NCI-H2196 (cell line): Measurements from ENCODE around the gene ELMO1.
"Not testable (repeated sequence)": the region's sequence is repeated elsewhere in the genome, so short reads cannot be mapped to it uniquely, and the experiment has no call there.

Experiments
- DNase-seq: peaks from one replicate; lab custom pipeline; 2025; ENCODE audit not compliant: unreplicated experiment; lab: John Stamatoyannopoulos, UW

Gene ELMO1

DNA sequence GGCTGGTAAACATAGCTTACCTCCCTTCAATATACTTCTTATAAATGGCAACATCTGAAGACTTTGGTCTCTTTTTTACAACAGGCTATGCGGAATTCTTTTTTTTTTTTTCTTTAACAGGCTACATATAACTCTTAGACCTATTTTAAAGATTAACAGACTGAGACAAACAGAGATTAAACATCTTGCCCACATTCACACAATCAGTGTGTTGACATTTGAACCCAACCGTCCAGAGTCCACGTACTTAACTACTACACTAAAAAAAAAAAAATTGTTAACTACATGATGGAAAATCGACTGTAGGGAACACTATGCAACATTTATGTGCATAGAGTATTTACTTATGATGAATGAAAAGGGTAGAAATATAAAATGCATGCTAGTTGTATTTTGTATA, 298.5 kb downstream of the ELMO1 start:
- no peak for DNase-seq

DNA sequence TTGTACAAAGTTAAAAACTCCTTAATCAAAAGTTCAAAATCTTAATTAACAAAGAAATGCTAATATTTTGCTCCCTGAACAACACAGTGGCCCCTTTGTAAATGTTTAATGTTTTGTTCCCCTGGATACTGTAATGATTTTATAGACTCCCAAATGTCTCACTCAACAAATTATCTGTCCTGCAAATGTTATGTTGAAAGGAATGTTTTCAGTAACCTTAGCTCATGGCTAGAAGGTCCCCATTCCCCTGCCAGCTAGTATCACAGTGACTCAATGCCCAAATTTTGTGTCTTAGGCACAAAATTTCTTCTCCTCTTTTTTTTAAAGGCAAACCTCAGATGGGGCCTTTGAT, 298.9 kb downstream of the ELMO1 start:
- DNase-seq: no peak

DNA sequence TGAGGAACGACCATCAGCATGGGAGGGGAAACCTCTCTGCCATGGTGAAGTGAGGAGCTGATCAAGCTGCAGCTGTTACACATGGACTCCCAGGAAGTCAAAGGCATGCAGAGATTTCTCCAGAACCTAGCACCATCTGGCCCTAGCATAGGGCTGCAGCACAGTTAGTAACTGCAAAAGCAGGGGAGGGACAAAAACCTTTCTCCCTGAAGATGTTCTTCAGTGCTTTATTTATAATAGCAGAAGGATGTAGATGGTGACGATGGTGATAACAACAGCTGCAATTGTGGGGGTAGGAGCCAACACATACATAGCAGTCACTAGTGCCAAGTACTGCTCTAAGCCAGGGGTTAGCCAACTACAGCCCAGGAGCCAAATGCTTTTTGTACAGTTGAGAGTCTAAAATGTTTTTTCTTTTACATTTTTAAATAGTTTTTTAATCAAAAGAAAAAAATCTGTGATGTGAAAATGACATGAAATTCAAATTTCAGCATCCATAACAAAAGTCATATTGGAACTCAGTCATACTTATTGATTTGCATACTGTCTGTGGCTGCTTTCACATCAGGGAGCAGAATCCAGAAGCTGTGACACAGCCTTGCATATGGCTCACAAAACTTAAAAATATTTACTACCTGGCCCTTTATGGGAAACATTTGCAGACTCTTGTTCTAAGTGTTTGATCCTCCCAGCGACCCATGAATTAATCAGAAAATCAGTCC, 299.5 kb downstream of the ELMO1 start:
- no peak for DNase-seq

DNA sequence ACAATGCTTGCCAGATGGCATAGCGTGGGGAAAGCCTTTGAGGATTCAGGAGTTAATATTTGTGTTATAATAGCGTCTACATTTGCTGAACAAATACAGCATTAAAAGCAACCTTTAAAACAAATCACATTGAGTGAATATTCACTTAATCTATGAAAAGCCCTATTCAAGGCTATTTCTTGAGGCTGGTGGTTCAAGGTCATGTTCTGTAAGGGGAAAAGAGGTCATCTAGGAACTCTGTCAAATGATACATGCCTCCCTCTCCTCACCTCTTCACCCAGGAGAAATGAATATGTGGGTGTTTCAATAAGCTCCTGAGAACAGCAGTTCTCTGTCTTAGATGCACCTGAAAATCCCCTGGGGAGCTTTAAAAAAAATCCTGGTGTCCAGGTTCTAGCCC, 303.0 kb downstream of the ELMO1 start:
- DNase-seq: no peak

DNA sequence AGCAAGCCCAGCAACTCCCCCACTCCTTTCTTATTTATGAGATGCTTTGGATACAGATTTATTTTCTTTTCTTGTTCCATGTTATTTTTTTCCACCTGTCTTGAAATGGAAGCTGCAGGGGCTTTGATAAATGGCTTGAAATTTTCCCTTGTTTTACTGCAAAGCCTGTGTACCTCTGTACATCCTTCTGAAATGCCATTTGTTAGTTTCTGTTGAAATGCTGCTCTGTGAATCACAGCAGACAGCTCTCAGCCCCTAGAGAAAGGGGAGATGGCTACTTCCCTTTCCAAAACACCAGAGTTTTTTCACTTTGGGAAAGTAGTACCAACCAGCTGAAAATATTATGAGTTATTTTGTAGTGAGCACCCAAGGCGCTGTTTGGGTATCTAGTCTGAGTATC, 304.2 kb downstream of the ELMO1 start:
- DNase-seq: no peak

DNA sequence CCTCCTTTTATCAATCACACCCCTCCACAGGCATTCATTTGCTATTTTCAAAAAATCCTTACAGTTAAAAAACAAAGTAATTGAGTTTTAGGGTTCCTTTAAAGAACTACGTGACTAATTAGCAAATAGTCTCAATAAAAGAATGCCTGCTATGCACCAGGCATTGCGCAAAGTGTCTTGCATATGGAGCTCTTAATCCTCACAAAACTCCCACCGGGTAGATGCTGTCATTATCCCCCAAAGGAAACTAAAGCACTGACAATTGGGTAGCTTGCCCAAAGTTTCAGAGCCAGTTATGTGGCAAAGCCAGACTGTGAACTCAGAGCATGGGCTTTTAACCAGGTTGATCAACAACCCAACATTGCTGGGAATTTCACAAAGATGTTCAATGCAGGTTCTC, 305.7 kb downstream of the ELMO1 start:
- no peak for DNase-seq

DNA sequence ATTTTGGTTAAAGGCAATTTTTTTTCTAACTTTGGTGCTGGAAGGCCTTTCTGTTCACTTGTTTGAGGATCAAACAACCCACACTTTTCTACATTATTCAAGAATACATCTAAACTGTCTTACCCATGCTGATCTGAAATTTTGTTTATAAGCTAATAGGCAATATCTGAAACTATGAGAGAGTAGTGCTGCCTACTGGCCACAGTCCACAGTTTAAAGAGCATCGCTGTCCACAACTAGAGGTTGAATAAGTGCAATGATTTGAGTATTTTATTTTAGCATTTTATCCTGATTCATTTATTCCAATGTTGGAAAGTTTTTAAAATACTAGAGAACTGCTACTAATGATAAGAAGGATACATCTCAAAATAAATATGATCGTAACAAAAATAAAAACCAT, 306.9 kb downstream of the ELMO1 start:
- DNase-seq: no peak

DNA sequence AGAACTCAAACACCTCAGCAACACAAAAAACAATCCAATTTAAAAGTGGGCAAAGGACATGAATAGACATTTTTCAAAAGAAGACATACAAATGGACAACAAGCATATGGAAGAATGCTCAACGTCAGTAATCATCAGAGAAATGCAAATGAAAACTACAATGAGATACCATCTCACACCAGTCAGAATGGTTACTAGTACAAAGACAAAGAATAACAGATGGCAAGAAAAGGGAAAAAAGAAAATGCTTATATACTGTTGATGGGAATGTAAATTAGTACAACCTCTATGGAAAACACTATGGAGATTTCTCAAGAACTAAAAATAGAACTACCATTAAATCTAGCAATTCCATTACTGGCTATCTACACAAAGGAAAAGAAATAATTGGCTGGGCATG, 314.8 kb downstream of the ELMO1 start:
- DNase-seq: not testable (repeated sequence)

DNA sequence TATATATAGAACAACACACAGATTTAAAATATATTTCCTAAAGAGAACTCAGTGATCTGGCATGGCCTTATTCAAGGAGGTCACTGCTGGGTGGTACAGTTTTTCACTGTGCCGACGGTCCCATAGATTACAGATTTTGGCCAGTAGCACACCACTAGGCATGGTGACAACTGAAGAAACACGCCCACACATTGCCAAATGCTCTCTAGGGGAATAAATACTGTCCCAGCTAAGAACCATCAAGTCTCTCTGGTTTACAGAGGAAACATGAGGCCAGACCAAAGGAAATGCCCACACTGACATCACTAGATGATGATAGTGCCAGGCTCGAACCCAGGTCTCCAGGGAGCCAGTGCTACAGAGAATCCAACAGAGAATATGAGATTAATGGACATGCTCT, 316.8 kb downstream of the ELMO1 start:
- no peak for DNase-seq

DNA sequence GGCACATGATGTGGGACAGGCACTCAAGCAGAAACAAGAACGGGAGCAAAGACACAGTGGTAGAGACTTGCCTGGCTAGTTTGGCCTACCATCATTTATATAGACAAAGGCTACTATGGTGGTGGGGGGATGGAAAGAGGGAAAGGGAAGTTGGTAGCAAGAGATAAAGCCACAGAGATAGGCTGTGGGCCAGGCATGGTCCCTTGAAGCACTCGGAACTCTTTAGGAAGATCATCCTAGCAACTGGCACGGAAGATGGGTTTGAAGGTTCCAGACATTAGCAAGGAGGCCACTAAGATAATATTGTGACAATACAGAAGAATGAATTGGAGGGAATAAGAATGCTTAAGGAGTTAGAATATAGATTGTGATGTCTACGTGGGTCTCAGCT, 319.6 kb downstream of the ELMO1 start:
- DNase-seq: no peak

DNA sequence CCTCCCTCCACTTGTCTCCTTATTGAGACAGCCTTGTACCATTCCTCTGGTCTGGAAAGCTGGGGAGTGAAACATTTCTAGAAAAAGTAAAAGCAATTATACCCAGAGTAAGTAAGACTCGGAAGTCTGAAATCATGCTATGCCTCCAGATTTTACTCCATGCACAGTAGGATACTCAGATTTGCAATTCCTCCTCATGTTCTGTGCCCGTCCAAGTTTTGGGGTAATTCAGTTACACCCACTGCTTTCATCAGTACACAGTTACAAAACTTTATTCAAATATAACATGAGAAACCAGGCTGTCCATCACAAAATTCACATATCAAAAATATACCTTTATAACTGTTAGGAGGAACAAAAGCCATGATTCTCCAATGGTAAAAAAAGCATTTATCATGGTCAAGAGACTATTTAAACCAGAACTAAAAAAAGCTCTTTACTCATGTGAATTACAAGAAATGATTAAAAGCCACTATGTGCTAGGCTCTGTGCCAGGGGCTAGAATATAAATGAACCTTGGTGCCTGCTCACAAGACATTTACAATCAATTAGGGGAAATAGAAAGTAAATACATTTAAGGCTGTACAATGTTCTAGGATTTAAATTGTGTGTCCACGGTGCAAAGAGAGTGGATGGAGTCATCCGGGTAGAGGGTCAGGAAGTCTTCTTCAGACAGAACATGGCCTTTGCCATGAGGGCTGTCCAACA, 320.2 kb downstream of the ELMO1 start:
- DNase-seq: no peak

DNA sequence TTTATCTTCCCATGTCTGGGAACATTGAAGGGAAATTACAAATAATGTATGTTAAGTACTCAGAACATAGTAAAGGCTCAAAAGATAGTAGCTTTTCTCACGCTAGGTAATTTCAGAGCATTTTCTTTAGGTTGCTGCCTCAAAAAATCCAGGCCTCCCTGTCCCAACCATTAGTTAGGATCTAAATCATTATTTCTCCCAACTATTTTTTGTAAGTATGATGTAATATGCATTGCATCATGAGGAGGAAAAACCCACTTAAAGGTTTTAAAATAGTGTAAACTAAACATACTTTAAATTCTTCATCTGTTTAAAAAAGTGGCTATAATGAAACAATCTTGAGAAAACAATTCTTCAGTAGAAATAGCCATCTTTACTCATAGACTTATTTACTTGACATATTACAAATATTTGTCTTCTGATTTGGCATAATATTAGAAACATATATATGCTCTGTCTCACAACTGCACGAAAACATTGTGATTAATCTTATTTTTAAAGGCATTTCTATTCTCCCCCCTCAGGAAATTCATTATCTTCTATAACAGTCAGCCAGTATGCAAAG, 329.3 kb downstream of the ELMO1 start:
- no peak for DNase-seq

DNA sequence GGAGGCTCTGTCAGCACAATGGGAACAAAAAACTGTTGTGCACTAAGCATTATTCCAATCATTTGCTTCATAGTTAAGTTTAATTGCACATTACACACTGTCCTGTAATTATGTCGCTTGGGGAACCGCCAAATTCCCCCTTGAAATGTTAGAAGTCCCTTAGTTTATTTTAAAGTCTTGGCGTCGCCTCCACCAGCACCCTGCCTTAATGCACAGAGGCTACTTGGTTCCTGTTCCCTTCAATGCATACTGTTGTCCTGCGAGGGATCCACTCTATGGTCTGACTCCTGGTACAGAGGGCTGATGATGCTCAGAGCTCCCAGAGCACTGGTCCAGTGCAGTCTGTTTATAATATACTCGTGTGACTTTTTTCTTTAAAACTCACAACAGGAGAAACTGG, 330.7 kb downstream of the ELMO1 start:
- DNase-seq: no peak

DNA sequence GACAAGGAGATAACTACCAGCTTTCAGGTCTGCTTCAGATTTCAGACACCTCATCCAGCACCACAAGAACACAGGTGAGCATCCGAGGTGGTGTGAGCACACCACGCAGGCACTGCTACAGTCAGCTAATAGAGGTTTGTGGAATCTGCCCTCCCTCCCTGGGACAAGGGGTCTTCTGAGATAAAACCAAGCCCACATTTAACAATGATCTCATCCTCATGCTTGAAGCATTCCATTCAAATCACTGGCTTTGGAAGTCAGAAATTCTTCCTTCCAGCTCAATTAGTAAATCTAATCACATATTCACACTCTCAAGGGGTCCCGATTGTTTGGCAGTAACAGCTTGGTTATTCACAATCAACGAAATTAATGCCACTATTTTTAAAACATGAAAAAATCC, 331.4 kb downstream of the ELMO1 start:
- DNase-seq: no peak

DNA sequence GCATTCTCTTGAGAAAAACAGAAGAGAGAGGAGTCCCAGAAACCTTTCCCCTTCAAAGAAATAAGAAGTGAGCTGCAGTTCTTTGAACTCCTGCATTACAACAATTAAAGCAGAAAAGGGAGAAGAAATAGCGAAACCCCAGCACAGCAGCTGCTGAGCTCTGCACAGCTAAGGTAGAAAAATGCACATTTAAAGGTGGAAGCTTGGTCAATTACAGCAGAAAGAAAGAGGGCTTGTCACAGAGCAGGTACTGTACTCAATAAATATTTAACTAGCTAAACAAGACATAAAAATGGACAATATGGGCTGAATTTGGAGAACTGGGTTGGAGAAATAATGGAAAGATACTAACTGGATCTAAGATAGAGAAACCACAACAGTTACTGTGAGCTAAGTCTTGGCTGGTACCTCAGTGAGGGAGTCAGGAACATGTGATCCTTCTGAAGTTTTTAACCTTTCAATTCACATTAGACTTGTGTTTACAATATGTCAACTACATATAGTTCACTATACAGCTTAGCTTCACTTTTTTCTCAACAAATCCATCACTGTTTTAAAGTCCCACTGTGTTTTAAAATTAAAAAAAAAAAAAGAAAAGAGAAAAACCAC, 332.5 kb downstream of the ELMO1 start:
- no peak for DNase-seq

DNA sequence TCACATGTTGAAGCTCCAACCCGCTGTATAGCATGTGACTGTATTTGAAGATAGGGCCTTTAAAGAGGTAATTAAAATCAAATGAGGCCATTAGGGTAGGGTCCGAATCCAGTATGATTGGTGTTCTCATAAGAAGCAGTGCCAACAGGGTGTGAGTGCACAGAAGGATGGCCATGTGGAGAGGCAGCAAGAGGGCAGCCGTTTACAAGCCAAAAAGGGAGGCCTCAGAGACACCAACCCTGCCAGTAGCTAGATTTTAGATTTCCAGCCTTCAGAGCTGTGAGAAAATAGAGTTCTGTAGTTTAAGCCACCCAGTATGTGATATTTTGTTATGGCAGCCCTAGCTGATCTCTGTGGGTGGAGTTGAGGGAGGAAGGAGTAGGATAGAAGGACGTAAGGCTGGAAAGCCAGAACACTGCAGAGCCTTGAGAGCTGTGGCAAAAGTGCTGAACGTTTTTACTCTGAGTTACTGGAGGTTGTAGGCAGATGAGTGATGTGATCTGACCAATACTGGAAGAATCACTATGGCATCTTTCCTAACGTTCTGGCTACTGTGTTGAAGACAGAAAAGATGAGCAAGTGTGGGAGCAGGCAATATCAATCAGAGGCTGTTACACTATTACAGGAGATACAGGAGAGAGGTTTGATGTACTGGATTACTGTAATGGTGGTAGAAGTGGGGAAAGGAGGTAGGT, 334.9 kb downstream of the ELMO1 start:
- no peak for DNase-seq

DNA sequence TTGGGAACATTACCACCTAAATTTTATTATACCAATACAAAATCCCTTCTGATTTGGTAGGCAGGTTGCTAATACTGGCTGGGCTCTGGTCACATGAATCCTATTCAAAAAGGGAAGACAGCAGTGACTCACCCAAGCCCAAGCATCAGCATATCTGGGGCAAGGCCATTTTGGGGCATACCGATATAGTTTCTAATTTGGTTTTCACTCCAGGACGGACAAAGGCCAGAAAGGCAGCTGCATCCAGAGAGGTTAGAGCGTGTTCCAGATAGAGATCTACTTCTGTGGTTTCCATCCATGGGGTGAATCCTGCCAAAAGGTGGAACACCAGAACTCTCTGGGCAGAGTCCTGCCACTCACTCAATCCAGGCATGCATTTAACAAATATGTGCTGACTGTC, 335.8 kb downstream of the ELMO1 start:
- no peak for DNase-seq

DNA sequence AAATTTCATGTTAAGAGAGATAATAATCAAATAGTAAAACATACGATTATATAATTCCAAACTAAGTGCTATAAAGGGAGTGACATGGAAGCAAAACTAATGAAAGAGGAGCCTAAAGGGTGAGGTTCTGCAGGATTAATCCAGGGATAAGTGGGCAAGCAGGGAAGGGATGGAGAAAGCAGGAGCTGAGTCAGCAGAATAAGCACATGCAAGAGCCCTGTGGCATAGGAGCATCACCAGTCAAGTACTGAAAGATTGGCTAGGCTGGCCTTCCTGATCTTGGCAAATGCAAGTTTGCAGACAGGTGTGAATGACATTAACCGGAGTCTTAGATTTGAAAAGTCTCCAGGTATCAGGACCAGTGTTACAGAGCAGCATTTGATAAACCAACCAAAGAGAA, 336.4 kb downstream of the ELMO1 start:
- DNase-seq: no peak

DNA sequence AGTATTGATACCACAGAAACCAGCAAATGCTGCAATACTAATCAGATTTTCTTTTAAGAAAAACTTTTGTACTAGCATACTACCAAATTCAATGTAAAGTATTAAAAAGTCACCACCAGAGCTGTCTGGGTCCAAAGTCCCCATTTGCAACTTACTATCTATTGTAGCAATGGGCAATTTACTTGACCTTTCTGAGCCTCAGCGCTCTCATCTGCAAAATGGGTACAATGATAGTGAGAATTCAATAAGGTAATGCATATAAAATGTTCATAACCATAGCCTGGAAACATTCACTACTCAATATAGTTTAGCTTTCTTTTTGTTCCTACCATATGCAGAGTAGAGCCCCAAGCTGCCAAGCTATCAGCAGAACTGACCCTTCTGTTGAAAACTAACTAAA, 337.2 kb downstream of the ELMO1 start:
- no peak for DNase-seq

DNA sequence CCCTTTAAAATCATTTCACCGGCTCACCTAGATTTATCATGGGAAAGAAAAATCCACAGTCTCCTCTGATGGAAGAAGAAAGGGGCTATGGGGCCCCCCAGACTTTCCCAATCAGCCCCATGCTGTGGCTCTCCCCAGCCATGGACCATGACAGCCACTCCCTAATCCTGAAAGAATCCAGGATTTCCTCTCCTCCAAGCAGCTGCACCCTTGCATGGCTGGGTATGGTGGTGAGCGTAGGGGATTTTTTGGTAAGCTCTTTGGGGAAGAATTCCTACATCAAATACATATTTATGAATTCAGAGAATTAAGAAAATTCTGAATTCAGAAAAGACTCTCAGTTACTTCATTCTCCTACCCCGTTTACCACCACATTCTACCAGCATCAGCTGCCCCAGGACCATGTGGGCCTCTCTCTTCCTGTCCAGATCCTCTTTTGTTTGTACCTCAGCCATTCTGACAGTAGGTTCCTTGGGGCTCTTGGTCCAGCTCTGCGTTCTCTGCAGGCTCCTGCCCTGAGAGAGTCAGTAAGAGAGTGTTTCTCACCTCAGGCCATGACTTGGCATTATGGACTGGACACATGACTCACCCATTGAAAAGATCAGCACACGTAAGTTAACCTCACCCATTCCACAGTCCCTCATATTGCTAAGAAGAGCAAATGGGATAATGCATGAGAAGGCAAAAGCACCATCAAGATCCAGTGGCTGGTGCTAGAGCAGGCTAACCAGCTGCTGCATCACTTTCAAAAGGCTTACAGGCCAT, 337.8 kb downstream of the ELMO1 start:
- no peak for DNase-seq

DNA sequence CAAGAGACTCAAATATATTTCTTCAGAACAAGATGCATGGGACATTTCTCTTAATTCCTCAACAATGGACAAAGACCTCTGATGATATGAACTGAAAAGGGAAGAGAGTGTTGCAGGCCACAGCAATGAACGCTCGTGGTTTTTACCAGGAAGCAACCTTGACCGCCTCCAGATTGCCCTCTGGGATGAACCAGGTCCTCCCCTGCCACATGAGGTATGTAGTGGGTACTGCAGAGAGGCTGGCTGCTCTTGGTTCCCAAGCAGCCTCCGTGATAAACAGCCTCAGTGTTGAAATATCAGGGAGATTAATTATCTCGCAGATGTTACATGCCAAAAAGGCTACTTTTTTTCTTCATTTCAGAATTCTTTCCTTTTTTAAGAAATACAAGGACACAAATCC, 338.8 kb downstream of the ELMO1 start:
- DNase-seq: no peak
